ENCODE results near the gene CPSF4L. TPM values are rescaled to one million over a fixed set of nuclear protein-coding genes. Genes with fewer than 3 reads are reported as not detected.
"Not testable (repeated sequence)": the region's sequence is repeated elsewhere in the genome, so short reads cannot be mapped to it uniquely, and the experiment has no call there.

CPSF4L gene
- total and polyA plus RNA-seq, 8 donors: 0.20 to 0.73 (median 0.33) TPM; not detected in 2

- Histone ChIP-seq H3K4me1 (peaks cover 0 to 16% of the 10 kb centered on the region in 2 donors), H3K9me3 (no peaks in the 10 kb centered on the region), H3K36me3 (no peaks in the 10 kb centered on the region), H3K27ac (no peak overlapping the region), H3K27me3 (no peaks in the 10 kb centered on the region), H3K4me3 (no peak overlapping the region)
- ATAC-seq (no peak), DNase-seq (no peak)
- intact Hi-C loops (cut with DNase I): loop anchor here in 1 of 2 donors (5.0 kb wide), 1 partner anchor 96 kb away; no protein-coding TSS in a partner anchor
- no peak for TF ChIP-seq CTCF (IDR thresholded peaks at IDR 0.05)
These were observed 4.3 kb upstream of the CPSF4L start for GRCh38 chr17:73265646-73266640.

GRCh38 chr17:73264448-73264847 lies 2.8 kb upstream of the CPSF4L start:
- intact Hi-C loops (cut with DNase I); H3K4me3 ChIP-seq: not testable (repeated sequence)

GRCh38 chr17:73262676-73263642 lies 1.3 kb upstream of the CPSF4L start:
- Histone ChIP-seq H3K27ac (no peak overlapping the region), H3K36me3 (no peaks in the 10 kb centered on the region), H3K4me3 (no peak overlapping the region), H3K4me1 (peaks cover 0 to 16% of the 10 kb centered on the region in 2 donors), H3K9me3 (no peaks in the 10 kb centered on the region), H3K27me3 (no peaks in the 10 kb centered on the region)
- intact Hi-C loops (cut with DNase I): no loop called here
- ATAC-seq (no peak), DNase-seq (no peak)
- TF ChIP-seq CTCF (IDR thresholded peaks at IDR 0.05): no peak

More at GRCh38 chr17:73264448-73264847, 2.8 kb upstream of the CPSF4L start:
- H3K27ac ChIP-seq, ATAC-seq, H3K27me3 ChIP-seq, H3K9me3 ChIP-seq, H3K36me3 ChIP-seq, DNase-seq: not testable (repeated sequence)
- peaks cover 0 to 16% of the 10 kb centered on the region in 2 donors for H3K4me1 ChIP-seq

- peak in 1 of 4 donors; percentile 72 for DNase-seq
- Histone ChIP-seq H3K4me1 (peaks cover 0 to 16% of the 10 kb centered on the region in 2 donors), H3K27me3 (no peaks in the 10 kb centered on the region), H3K4me3 (no peak overlapping the region), H3K27ac (peak overlapping the region in 1 of 2 donors; percentile 5), H3K36me3 (no peaks in the 10 kb centered on the region), H3K9me3 (no peaks in the 10 kb centered on the region)
- peak; percentile 15 for ATAC-seq
- intact Hi-C loops (cut with DNase I): no loop called here
- no peak for TF ChIP-seq CTCF (IDR thresholded peaks at IDR 0.05)
These were observed 434 bp upstream of the CPSF4L start for GRCh38 chr17:73261952-73262675.

GRCh38 chr17:73257516-73257915 lies 4.2 kb downstream of the CPSF4L start:
- intact Hi-C loops (cut with DNase I): loop anchor here in 1 of 2 donors (10.0 kb wide), 1 partner anchor 107 kb away; no protein-coding TSS in a partner anchor
- ATAC-seq (no peak), DNase-seq (peak in 1 of 4 donors; percentile 18)
- H3K4me1 ChIP-seq: peaks cover 0 to 14% of the 10 kb centered on the region in 2 donors
- no peaks in the 10 kb centered on the region for H3K36me3 ChIP-seq
- no peaks in the 10 kb centered on the region for H3K27me3 ChIP-seq
- H3K4me3 ChIP-seq: no peak overlapping the region
- no peak for TF ChIP-seq CTCF (IDR thresholded peaks at IDR 0.05)
- H3K9me3 ChIP-seq: no peaks in the 10 kb centered on the region
- H3K27ac ChIP-seq: no peak overlapping the region
